Gastrocnemius medialis (tissue), 4 donors: ENCODE measurements around the gene DUS4L. TPM values are rescaled to one million over a fixed set of nuclear protein-coding genes. Genes with fewer than 3 reads are reported as not detected.

Experiments
- ATAC-seq, 2 donors: fragments of 150-250 bp; one replicate each; pipeline ENCODE4 v1.9.1; 2016
- DNase-seq, 2 donors: peaks; one replicate each; pipeline ENCODE4 v3.0.0-alpha.2; 2019
- H3K27ac ChIP-seq, 4 donors: fragments of 200-600 bp; sonication (generic); 1 replicate in 1 of 4; 2 replicates in 3 of 4; pipeline ENCODE4 v1.5.1; 2016 to 2018; ENCODE audit warnings: mild to moderate bottlenecking in 2 of 4, moderate library complexity in 1 of 4
- H3K27me3 ChIP-seq, 3 donors: fragments of 200-600 bp; sonication (generic) in 2 of 3; 1 replicate in 1 of 3; 2 replicates in 2 of 3; pipeline versions ENCODE4 v1.5.1 to v1.6.0; 2016 to 2019; ENCODE audit warnings: mild to moderate bottlenecking in 1 of 3, moderate library complexity in 1 of 3
- H3K36me3 ChIP-seq, 2 donors: fragments of 200-600 bp; sonication (generic) in 1 of 2; one replicate each; pipeline ENCODE4 v1.5.1; 2017 to 2018
- H3K4me1 ChIP-seq, 2 donors: fragments of 200-600 bp; sonication (generic) in 1 of 2; one replicate each; pipeline ENCODE4 v1.5.1; 2016 to 2017; ENCODE audit warnings: mild to moderate bottlenecking in 2 of 2
- H3K4me3 ChIP-seq, 4 donors: fragments of 200-600 bp; sonication (generic) in 3 of 4; 1 replicate in 1 of 4; 2 replicates in 3 of 4; pipeline ENCODE4 v1.5.1; 2016 to 2019; ENCODE audit warnings: mild to moderate bottlenecking in 2 of 4
- H3K9me3 ChIP-seq, 3 donors: fragments of 200-600 bp; sonication (generic) in 2 of 3; 1 replicate in 1 of 3; 2 replicates in 2 of 3; pipeline ENCODE4 v1.5.1; 2016 to 2019
- CTCF ChIP-seq, 5 experiments: fragments of 450-650 bp in 3 of 5; fragments of 200-600 bp in 2 of 5; sonication (generic) in 2 of 5; IDR thresholded peaks in 4 of 5; conservative IDR thresholded peaks in 1 of 5; 1 replicate in 4 of 5; 2 replicates in 1 of 5; pipeline ENCODE4 v1.5.1; 2016 to 2019; ENCODE audit warnings: antibody characterized with exemption in 5 of 5, mild to moderate bottlenecking in 3 of 5, moderate library complexity in 3 of 5
- POLR2A ChIP-seq, 2 donors: fragments of 450-650 bp; IDR thresholded peaks; one replicate each; pipeline ENCODE4 v1.6.1; 2017; ENCODE audit warnings: antibody characterized with exemption in 2 of 2, mild to moderate bottlenecking in 2 of 2, moderate library complexity in 2 of 2
- in situ Hi-C, 4 donors: fragments of 200-750 bp; cut with MboI; loops; one replicate each; pipeline versions ENCODE4 v1.15.0 to v1.8.0; 2017; ENCODE audit warnings: low sequenced_read_pairs in 4 of 4
- intact Hi-C: fragments of 100-400 bp; cut with DNase I; formaldehyde crosslinking; loops from one replicate; pipeline ENCODE4 v1.15.1; 2023; ENCODE audit warnings: low total_unique reads
- total RNA-seq, 4 donors: library from RNA; depleted of rRNA; stranded (reverse); fragments of >200 nt; gene quantifications; one replicate each; pipeline versions ENCODE4 v1.1.0 to v1.2.3, GENCODE V29; 2016

Gene DUS4L
- total RNA-seq, 4 donors from 2014 or later = 3.1 to 5.8 (median 3.6) TPM

GRCh38 chr7:107622894-107623293 is 59.1 kb downstream of the DUS4L start:
- no peak overlapping the region for H3K27ac ChIP-seq
- H3K9me3 ChIP-seq = no peaks in the 10 kb centered on the region
- H3K27me3 ChIP-seq = no peaks in the 10 kb centered on the region
- no peak overlapping the region for H3K4me3 ChIP-seq
- TF ChIP-seq POLR2A (IDR thresholded peaks at IDR 0.05) = no peak
- no peak for TF ChIP-seq CTCF (IDR thresholded peaks at IDR 0.05 in 4 of 5, conservative IDR thresholded peaks at IDR 0.05 in 1 of 5)
- ATAC-seq (no peak), DNase-seq (no peak)
- H3K36me3 ChIP-seq = peaks cover 0 to 18% of the 10 kb centered on the region in 2 donors
- no peaks in the 10 kb centered on the region for H3K4me1 ChIP-seq
- in situ Hi-C loops = no loop called here
- intact Hi-C loops = no loop called here

DNA sequence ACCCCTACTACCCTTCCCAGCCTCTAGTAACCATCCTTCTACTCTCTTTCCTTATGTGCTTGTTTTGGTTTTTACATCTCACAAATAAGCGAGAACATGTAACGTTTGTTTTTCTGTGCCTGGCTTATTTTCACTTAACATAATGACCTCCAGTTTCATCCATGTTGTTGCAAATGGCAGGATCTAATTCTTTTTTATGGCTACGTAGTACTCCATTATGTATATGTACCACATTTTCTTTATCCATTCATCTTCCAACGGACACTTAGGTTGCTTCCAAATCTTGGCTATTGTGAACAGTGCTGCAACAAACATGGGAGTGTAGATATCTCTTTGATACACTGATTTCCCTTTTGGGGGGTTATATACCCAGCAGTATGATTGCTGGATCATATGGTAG is 63.2 kb downstream of the DUS4L start:
- H3K4me1 ChIP-seq = no peaks in the 10 kb centered on the region
- no peak overlapping the region for H3K27ac ChIP-seq
- no peaks in the 10 kb centered on the region for H3K9me3 ChIP-seq
- H3K4me3 ChIP-seq = no peak overlapping the region
- TF ChIP-seq POLR2A (IDR thresholded peaks at IDR 0.05) (no peak), CTCF (IDR thresholded peaks at IDR 0.05 in 4 of 5, conservative IDR thresholded peaks at IDR 0.05 in 1 of 5) (no peak)
- DNase-seq (no peak), ATAC-seq (no peak)
- intact Hi-C loops = no loop called here
- in situ Hi-C loops = no loop called here
- no peaks in the 10 kb centered on the region for H3K27me3 ChIP-seq
- peaks cover 0 to 1% of the 10 kb centered on the region in 2 donors for H3K36me3 ChIP-seq

Other genes starting within 250 kb of the DUS4L start
- not detected for gene GPR22, start 93.9 kb upstream of the DUS4L start, total RNA-seq
- 10 to 100 TPM; 20.8 to 49.7 (median 25.7) TPM for gene COG5, start 51 bp upstream of the DUS4L start, total RNA-seq
- 100 to 1,000 TPM; 125 to 152 (median 129) TPM for gene BCAP29, start 16.3 kb downstream of the DUS4L start, total RNA-seq
- 1 to 10 TPM in 1 of 4 donors, under 1 TPM in 2, not detected in 1; 0.09 to 2.5 (median 0.20) TPM for gene SLC26A4, start 96.9 kb downstream of the DUS4L start, total RNA-seq
- 10 to 100 TPM; 21.6 to 49.6 (median 34.8) TPM for gene CBLL1, start 180.2 kb downstream of the DUS4L start, total RNA-seq
- gene SLC26A3, start 239.3 kb downstream of the DUS4L start, total RNA-seq = 10 to 100 TPM in 1 of 4 donors, not detected in 3; 12.7 TPM